Stimulated activated CD4-positive, alpha-beta T cell treated with anti-CD3 and anti-CD28 coated beads, TNF-alpha, amount 100 ng/mL, for 1 hour (primary cell): ENCODE data around the gene C1orf174.

Experiments
- DNase-seq, 3 donors: peaks; one replicate each; pipeline ENCODE4 v3.0.0-alpha.2; 2020; ENCODE audit warnings: low read depth in 3 of 3, low spot score in 1 of 3

The C1orf174 gene

GRCh38 chr1:3896396-3897000, 3.6 kb downstream of the C1orf174 start:
- DNase-seq = no peak

GRCh38 chr1:3895951-3896325, 4.1 kb downstream of the C1orf174 start:
- DNase-seq = no peak

- DNase-seq = no peak
These were observed 4.7 kb downstream of the C1orf174 start for GRCh38 chr1:3895279-3895950.

GRCh38 chr1:3894626-3895278, 5.3 kb downstream of the C1orf174 start:
- DNase-seq = no peak

- DNase-seq = no peak
These were observed 6.9 kb downstream of the C1orf174 start for GRCh38 chr1:3893190-3893589.

GRCh38 chr1:3892748-3893147, 7.3 kb downstream of the C1orf174 start:
- no peak for DNase-seq

GRCh38 chr1:3891329-3891865, 8.7 kb downstream of the C1orf174 start:
- no peak for DNase-seq

GRCh38 chr1:3890389-3891328, 9.4 kb downstream of the C1orf174 start:
- no peak for DNase-seq

- DNase-seq = no peak
These were observed 10.1 kb downstream of the C1orf174 start for GRCh38 chr1:3889936-3890335.

- DNase-seq = no peak
These were observed 11.8 kb downstream of the C1orf174 start for GRCh38 chr1:3888301-3888700.

GRCh38 chr1:3886691-3887090, 13.4 kb downstream of the C1orf174 start:
- no peak for DNase-seq

GRCh38 chr1:3886106-3886670, 13.9 kb downstream of the C1orf174 start:
- DNase-seq = no peak

- no peak for DNase-seq
These were observed 14.5 kb downstream of the C1orf174 start for GRCh38 chr1:3885611-3886010.

GRCh38 chr1:3884966-3885365, 15.1 kb downstream of the C1orf174 start:
- no peak for DNase-seq

- DNase-seq = no peak
These were observed 16.7 kb downstream of the C1orf174 start for GRCh38 chr1:3883194-3883925.

- DNase-seq = no peak
These were observed 18.9 kb downstream of the C1orf174 start for GRCh38 chr1:3881193-3881480.

GRCh38 chr1:3880429-3881192, 19.5 kb downstream of the C1orf174 start:
- DNase-seq = no peak

GRCh38 chr1:3879787-3880428, 20.2 kb downstream of the C1orf174 start:
- DNase-seq = no peak

- DNase-seq = no peak
These were observed 21.0 kb downstream of the C1orf174 start for GRCh38 chr1:3879099-3879498.
